GM23248 (cell line): ENCODE measurements around the gene KCNN3.

Experiments
- EZH2 ChIP-seq: fragments of 200-600 bp; sonication (generic); IDR thresholded peaks from 2 replicates; pipeline ENCODE4 v1.6.1; 2018; ENCODE audit warnings: antibody characterized with exemption, mild to moderate bottlenecking; ENCODE audit not compliant: insufficient read depth, poor library complexity, severe bottlenecking
- EZH2phosphoT487 ChIP-seq: fragments of 200-600 bp; sonication (generic); IDR thresholded peaks from 2 replicates; pipeline ENCODE4 v1.6.1; 2018; ENCODE audit warnings: antibody characterized with exemption, moderate library complexity, mild to moderate bottlenecking, low read depth; ENCODE audit not compliant: insufficient read depth

DNA sequence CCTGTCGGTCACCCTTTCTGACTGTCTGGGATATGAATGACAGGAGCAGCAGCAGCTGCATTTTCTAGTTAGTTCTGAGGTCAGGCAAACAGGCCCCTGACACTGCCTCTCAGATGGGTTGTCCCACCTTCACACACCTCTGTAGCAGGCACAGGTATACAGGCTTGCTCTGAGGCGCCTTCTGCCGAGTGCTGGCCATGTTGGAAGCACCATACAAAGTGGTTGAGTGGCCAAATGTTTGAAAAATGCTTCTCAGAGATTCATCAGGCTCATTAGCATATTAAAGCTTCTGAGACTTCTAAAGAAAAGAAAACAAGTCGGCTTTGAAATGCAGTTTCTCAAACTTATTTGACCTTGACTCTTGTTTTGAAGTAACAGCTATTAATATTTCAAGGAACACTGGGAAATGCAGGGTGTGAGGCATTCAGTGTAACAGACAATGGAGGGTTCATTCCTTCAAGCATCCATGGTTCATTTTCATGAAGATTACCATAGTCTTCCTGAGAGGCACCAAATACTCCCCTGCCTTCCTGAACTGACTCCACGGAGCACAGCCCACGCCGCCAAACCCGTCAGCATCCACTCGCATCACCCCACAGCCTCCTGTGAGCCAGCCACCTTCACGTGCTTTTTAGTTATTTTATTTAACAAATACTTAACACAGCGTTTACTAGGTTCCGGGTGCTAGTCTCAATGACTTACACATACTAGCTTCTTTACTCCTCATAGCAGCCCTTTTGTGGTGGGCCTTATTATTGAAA is 81.8 kb downstream of the KCNN3 start:
- TF ChIP-seq EZH2, result no peak
- no peak for TF ChIP-seq EZH2phosphoT487
